ENCODE measurements around the gene PIGU.
"Not testable (repeated sequence)": the region's sequence is repeated elsewhere in the genome, so short reads cannot be mapped to it uniquely, and the experiment has no call there.

The PIGU gene

DNA sequence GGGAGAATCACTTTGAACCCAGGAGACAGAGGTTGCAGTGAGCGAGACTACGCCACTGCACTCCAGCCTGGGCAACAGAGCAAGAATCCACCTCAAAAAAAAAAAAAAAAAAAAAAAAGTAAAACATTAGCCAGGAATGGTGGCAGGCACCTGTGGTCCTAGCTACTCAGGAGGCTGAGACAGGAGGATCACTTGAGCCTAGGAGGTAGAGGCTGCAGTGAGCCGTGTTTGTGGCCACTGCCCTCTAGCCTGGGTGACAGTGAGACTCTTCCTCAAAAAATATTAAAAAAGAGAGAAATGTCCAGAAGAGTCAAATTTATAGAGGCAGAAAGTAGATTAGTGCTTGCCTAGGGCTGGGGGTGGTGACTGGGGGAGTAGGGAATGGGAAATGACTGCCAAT, 6.8 kb upstream of the PIGU start:
- Histone ChIP-seq H3K9me3 (no peaks in the 10 kb centered on the region), H3K36me3 (no peaks in the 10 kb centered on the region), H3K27me3 (no peaks in the 10 kb centered on the region), H3K4me1 (no peaks in the 10 kb centered on the region), H3K4me3 (ENCODE audit: low read depth, low read length) (no peak overlapping the region)
- TF ChIP-seq, protein P1, sequence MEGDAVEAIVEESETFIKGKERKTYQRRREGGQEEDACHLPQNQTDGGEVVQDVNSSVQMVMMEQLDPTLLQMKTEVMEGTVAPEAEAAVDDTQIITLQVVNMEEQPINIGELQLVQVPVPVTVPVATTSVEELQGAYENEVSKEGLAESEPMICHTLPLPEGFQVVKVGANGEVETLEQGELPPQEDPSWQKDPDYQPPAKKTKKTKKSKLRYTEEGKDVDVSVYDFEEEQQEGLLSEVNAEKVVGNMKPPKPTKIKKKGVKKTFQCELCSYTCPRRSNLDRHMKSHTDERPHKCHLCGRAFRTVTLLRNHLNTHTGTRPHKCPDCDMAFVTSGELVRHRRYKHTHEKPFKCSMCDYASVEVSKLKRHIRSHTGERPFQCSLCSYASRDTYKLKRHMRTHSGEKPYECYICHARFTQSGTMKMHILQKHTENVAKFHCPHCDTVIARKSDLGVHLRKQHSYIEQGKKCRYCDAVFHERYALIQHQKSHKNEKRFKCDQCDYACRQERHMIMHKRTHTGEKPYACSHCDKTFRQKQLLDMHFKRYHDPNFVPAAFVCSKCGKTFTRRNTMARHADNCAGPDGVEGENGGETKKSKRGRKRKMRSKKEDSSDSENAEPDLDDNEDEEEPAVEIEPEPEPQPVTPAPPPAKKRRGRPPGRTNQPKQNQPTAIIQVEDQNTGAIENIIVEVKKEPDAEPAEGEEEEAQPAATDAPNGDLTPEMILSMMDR (IDR thresholded peaks at IDR 0.05; ENCODE audit: low read depth, low read length): no peak
- no peak for DNase-seq

DNA sequence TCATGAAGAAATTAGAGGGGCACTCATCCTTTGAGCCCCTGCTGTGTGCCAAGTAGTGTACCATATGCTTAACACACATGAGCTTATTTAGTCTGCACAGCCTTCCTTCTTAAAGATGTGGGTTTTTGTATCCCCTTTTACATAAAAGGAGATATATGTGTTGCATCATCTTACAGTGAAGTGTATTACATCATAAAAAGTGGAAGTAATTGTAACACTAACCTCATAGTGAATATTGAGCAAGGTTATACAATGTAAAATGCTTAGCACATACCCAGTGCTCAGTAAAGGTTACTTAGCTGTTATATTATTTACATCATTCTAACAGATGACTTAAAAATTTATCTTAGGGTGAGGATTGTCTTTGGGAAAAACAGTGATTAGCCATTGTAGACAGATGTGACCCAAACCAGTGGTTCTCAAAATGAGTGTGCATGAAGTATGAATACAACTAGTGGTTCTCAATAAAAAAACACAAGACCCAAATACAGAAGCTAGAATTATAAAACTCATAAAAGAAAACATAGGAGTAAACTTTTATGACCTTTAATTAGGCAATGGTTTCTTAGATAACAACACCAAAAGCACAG, 3.8 kb upstream of the PIGU start:
- TF ChIP-seq, protein P1 (IDR thresholded peaks at IDR 0.05; ENCODE audit: low read depth, low read length): no peak
- no peaks in the 10 kb centered on the region for H3K36me3 ChIP-seq
- H3K4me3 ChIP-seq (ENCODE audit: low read depth, low read length): no peak overlapping the region
- DNase-seq: no peak
- no peaks in the 10 kb centered on the region for H3K9me3 ChIP-seq
- H3K4me1 ChIP-seq: no peaks in the 10 kb centered on the region
- H3K27me3 ChIP-seq: no peaks in the 10 kb centered on the region

DNA sequence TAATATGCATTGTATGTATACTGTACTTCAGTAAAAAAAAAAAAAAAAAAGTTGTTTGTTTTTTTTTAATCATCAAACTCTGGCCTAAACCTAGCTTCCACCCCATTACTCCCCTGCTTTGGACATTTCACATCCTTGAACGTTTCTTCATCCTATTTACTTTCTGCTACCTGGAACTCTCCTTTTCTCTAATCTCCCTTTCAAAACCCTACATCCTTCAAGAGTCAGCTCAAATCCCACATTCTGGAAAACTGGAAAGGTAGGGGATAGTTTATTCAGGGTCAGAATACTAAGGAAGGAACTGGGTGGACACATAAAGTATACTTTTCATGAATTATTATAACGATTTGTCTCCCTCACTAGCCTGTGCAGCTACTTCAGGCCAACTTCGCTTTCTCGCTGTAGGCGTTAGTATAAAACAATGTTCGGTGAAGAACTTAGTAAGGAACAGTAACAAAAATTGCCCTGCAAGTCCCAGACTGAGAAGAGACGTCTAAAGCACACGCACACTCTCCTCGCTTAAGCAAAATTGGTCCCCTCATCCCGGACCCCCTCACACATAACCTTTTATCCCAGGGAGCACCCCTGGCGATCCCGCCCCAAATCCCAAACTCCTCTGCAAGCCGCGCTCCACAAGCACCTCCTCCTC, 775 bp downstream of the PIGU start:
- TF ChIP-seq, protein P1 (IDR thresholded peaks at IDR 0.05; ENCODE audit: low read depth, low read length): no peak
- no peak for DNase-seq
- Histone ChIP-seq H3K9me3 (no peaks in the 10 kb centered on the region), H3K27me3 (no peaks in the 10 kb centered on the region), H3K4me1 (no peaks in the 10 kb centered on the region), H3K36me3 (no peaks in the 10 kb centered on the region), H3K4me3 (ENCODE audit: low read depth, low read length) (peak overlapping the region; percentile 86)

DNA sequence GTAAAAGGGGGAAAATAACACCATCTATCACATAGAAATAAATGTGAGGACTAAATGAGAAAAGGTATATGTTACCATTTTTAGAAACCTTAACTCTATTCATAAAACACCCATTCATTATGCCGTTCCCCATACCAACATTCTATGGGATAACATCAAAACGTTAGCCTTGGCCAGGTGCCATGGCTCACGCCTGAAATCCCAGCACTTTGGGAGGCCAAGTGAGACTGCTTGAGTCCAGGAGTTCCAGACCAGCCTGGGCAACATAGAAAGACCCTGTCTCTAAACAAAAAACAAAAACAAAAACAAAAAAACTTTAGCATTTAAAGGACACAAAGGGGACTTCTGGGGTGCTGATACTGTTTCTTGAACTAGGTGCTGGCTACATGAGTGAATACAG, 1.3 kb downstream of the PIGU start:
- H3K4me1 ChIP-seq: no peaks in the 10 kb centered on the region
- no peaks in the 10 kb centered on the region for H3K9me3 ChIP-seq
- DNase-seq: no peak
- H3K27me3 ChIP-seq: no peaks in the 10 kb centered on the region
- H3K36me3 ChIP-seq: no peaks in the 10 kb centered on the region
- TF ChIP-seq, protein P1 (IDR thresholded peaks at IDR 0.05; ENCODE audit: low read depth, low read length): no peak
- H3K4me3 ChIP-seq (ENCODE audit: low read depth, low read length): no peak overlapping the region

DNA sequence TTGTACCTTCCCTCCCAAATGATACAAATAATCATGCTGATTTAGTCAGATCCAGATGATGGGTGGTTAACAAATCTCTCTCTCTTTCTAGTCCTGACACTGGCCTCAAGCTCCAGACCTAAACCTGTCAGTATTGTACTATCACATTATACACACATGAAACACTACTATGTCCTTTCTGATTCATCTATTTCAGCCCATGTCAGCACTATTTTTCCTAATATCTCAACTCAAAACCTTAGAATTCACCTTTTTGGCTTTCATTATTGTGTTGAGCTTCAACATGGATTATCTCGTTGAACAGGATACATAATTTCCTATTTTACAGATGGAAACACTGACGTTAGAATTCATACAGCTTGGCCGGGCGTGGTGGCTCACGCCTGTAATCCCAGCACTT, 3.5 kb downstream of the PIGU start:
- Histone ChIP-seq H3K9me3 (no peaks in the 10 kb centered on the region), H3K4me1 (no peaks in the 10 kb centered on the region), H3K4me3 (ENCODE audit: low read depth, low read length) (no peak overlapping the region), H3K27me3 (no peaks in the 10 kb centered on the region), H3K36me3 (no peaks in the 10 kb centered on the region)
- no peak for DNase-seq
- TF ChIP-seq, protein P1 (IDR thresholded peaks at IDR 0.05; ENCODE audit: low read depth, low read length): no peak

DNA sequence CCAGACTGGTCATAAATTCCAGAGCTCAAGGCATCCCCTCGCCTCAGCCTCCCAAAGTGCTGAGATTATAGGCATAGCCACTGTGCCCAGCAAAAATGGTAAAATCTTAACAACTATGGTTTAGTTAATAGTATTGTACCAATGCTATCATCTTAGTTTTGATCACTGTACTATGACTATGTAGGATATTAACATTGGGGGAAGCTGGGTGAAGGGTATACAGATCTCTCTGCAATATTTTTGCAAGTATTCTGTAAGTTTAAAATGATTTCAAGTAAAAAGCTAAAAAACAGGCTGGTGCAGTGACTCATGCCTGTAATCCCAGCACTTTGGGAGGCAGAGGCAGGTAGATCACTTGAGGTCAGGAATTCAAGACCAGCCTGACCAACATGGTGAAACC, 7.8 kb downstream of the PIGU start:
- TF ChIP-seq, protein P1 (IDR thresholded peaks at IDR 0.05; ENCODE audit: low read depth, low read length): no peak
- Histone ChIP-seq H3K27me3 (no peaks in the 10 kb centered on the region), H3K9me3 (no peaks in the 10 kb centered on the region), H3K4me3 (ENCODE audit: low read depth, low read length) (no peak overlapping the region), H3K4me1 (no peaks in the 10 kb centered on the region), H3K36me3 (no peaks in the 10 kb centered on the region)
- no peak for DNase-seq

DNA sequence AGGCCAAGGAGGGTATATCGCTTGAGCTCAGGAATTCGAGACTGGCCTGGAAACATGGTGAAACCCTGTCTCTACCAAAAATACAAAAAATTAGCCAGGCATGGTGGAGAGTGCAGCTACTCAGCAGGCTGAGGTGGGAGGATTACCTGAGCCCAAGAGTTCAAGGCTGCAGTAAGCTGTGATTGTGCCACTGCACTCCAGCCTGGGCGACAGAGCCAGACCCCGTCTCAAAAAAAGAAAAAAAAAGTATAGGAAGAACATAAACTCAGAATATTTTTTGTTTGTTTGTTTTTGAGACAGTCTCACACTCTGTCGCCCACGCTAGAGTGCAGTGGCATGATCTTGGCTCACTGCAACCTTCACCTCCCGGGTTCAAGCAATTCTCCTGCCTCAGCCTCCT, 12.1 kb downstream of the PIGU start:
- H3K4me1 ChIP-seq; H3K36me3 ChIP-seq; DNase-seq; H3K9me3 ChIP-seq; H3K27me3 ChIP-seq; H3K4me3 ChIP-seq (ENCODE audit: low read depth, low read length): not testable (repeated sequence)

All from BE2C (cell line).